HG03196 (cell line): Measurements from ENCODE around the gene KLF6.

Experiments
- ATAC-seq: cut with Tn5 transposase; IDR thresholded peaks from one replicate; pipeline ENCODE4 v1.9.1; 2021; ENCODE audit not compliant: unreplicated experiment

Gene KLF6

DNA sequence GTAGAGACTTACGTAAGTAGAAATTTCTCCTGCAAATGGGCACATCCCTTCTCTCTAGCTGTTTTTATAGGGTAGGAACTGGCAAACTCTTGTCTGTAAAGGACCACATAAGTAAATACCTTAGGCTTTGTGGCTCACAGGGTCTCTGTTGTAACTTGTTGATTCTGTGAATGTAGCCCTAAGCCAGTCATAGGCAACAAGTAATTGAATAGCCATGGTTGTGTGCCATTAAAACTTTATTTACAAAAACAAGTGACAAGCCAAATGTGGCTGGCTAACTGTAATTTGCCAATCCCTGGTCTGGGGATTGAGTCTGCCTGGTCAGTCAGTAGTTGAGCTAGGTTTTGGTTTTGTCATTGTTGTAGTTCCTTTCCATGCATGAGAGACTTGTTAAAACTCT is 5.3 kb upstream of the KLF6 start:
- no peak for ATAC-seq

DNA sequence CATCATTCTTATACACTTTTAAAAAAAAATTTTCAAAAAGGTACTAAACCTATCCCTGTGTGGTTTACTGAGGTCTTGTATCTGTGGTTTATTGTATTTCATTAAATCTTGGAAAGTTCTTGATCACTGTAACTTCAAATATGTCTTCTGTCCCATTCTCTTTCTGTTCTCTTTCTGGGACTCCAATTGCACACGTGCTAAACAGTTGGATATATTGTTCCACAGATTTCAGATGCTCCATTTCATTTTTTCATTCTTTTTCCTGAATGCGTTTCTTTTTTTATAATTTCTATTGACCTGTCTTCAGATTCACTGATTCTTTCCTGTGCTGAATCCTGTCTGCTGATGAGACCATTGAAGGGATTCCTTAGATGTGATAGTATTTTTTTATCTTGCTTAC is 4.6 kb upstream of the KLF6 start:
- ATAC-seq = no peak

DNA sequence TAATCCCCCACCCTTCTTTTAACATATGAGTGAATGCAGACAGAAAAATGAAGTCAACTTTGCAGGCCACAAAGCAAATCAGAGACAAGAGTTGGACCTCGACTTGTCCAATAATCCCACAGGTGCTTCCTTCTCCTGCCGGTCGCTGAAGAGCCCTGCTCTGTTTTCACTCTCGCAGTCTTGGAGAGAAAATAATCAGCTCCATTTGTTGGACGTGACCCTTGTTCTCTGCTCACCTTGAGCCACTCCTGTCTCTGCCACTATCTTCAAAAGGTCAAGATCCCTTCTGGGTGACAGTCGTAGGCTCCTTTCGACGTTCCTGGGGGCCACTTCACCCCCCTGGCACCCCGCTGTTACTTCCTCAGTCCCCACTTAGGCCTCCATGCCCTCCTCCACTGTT is 2.8 kb upstream of the KLF6 start:
- ATAC-seq = no peak

DNA sequence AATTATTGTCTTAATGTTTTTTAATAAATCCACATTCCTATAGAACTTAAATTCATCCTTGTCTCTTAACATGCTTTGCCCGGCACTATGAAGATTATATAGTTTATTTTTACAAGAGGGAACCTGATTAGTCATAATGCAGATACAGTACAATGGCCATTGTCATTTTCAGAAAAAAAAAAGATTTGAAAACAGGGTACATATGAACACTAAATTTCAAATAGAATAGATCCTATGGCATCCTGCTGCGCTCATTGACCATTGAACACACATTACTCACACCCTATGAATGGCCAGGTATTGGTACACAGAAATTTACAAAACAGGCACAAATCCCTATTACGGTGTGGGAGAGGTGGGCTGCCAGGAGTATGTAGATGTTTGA is 2.0 kb upstream of the KLF6 start:
- ATAC-seq = no peak

DNA sequence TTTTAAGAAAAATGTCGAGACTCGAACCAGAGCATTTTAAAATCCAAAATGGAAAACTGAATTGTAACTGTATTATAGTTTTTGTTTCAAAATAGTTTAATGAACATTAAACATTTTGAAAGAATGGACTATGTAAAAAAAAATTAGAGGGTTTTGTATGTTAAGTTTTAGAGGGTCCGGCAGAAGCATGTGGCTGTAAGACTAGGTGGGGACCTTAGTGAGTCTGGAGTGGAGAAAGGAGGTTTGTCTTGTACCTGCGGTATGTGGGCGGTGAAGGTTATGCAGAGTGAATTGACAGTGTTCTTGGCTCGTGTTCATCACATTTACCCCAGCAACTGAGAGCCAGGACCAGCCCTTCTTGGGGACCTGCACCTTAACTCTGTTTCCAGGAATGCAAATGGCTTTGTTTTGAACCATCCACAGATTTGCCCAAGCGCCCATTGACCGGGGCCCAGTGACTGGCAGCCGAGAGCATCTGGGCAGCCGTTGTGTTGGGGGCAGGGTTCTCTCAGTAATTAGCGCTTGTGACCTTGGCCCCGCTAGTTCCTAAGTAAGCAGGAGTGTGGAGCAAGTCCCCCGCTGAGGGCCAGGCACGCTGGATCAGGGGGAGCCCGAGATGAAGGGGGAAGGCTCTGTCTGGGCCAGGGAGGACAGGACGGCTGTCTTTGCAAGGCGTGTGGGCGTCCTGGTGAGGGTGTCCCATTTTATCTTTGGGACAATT is 1.4 kb upstream of the KLF6 start:
- no peak for ATAC-seq

DNA sequence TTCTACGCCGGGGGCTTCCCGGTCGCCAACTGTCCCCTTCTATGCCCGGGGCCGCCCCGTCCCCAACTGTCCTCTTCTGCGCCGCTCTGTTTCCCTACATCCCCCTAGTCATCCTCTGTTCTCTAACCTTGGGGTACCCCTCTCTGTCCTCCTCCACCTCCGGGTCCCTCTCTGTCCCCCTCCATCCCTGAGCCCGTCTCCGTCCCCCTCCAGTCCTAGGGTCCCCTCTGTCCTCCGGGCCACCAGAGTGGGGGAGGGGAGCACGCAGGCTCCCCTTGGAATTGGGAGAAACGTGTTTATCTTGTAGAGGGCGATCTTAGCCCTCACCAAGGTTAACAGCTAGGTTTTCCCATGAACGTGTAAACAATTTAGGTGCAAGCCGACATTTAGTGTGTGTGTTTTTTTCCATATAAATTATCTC is 852 bp upstream of the KLF6 start:
- ATAC-seq = no peak

DNA sequence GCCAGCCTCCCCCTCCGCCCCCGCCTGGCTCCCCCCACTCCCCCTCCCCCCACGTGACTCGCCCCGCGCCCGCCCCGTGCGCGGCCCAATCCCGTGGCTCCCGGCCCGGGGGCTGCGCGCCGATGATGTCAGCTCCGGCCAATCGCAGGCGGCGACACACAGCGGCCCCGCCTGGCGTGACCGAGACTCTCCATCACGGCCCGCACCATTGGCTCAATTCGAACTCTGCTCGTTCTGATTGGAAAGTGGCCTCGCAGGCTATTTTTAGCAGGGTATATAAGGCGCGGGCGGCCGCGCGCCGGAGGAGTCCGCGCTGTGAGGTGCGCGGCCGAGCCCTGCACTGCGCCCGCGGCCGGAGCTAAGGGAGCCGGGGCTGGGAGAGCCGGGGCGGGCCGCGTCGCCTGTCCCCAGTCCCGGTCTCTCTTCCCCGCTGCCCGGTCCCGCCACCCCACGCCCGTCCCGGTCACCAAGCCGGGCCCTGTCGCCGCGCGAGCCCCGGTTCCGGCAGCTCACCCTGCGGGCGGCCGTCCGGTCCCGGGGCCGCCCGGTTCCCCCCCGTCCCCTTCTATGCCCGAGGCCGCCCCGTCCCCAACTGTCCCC is 342 bp upstream of the KLF6 start:
- ATAC-seq = peak; percentile 68

DNA sequence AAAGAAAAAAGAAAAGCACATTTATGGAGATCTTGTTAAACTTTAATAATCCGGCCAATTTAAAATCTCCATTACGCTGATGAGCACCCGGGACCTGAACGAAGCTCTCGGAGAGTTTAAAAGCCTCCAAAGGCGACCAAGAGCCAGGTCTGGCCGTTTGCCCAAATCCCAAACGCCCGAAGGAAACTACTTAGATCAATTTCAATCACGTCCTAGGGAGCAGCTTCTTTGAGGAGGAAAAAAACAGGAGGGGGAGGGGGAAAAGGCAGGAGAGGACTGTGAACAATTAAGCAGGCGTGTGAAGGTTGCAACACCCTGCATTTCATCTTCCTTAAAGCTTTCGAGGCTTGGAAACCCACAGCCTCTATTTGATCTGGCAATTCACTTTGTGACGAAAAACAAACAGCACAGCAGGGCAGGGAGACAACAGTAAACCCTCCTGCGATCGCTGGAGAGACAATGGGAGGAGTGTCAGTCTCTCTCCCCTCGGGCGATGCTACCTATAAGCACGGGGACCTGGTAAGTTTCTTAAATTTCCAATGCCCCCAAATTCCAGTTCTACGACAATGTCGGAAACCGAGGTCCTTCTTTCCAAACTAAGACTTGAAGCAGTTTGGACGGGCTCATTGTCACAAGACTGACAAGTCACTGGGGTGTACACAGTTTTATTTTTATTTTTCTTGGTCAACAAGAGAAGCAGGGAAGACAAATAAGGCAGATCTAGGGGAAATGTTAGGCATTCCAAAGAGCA is 1.2 kb downstream of the KLF6 start:
- no peak for ATAC-seq

DNA sequence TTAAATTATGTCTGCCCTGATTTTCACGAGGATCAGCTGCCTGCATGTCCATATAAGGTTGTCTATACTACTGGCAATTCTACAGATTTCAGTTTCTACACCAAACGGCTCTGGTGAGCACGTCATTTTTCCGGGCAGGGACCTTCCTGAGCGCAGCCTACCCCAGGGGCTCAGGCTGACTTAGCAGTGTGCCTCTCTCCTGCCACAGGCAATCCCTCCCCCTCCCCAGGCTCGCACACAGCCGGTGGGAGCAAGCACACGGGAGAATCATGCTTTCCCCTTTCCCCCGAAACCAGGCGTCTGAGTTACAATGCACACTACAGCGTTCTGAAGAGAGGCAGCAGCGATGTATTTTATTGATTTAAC is 1.7 kb downstream of the KLF6 start:
- ATAC-seq = no peak

DNA sequence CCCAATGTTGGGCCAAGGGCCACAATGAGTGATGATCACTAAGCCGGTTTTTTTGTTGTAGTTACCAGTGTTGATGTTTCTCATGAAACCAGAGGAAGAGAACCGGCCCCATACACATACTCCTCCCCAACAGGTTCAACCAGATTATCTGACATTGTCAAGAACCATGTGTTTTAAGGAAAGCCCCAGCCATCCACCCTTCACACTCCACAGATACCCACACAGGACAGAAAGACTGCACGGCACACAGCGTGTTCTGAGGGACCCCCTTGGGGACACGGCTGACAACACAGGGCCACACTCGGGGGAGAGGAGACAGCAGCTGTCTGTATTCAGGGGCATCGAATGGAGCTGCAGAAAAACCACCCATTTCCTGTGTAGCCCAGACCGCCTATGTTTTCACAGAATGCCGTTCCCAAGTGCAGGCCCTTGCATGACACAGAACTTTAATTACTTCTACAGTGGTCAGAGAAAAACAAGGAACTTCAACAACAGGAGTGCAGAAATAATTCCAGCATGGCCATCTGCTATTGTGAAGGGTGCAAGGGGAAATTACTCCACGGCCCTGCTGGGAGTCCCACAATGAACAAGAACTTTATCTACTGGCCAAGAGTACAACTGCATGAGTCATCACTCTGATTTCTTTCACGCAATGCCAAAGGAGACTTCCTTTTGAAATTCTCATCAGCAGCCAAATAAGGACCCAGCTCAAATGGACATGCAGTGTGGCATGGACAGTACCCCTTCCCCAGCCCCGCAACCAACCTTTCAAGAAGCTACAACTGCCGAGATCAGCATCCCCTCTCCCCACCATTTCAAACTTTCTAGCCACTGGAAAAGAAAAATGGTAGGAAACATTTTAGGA is 2.3 kb downstream of the KLF6 start:
- peak; percentile 21 for ATAC-seq

DNA sequence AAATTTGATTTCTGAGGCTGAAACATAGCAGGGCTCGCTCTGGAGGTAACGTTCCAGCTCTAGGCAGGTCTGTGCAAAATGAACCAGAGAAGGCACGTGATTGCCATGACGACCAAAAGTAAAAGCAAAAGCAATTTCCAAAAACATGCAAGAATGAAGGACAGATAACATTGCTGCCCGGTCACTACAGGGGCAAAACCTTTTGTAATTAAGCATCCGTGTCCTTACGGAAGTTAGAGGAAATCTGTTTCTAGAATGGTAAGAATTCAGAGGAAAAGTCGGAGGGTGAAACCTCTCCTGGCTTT is 2.9 kb downstream of the KLF6 start:
- no peak for ATAC-seq

DNA sequence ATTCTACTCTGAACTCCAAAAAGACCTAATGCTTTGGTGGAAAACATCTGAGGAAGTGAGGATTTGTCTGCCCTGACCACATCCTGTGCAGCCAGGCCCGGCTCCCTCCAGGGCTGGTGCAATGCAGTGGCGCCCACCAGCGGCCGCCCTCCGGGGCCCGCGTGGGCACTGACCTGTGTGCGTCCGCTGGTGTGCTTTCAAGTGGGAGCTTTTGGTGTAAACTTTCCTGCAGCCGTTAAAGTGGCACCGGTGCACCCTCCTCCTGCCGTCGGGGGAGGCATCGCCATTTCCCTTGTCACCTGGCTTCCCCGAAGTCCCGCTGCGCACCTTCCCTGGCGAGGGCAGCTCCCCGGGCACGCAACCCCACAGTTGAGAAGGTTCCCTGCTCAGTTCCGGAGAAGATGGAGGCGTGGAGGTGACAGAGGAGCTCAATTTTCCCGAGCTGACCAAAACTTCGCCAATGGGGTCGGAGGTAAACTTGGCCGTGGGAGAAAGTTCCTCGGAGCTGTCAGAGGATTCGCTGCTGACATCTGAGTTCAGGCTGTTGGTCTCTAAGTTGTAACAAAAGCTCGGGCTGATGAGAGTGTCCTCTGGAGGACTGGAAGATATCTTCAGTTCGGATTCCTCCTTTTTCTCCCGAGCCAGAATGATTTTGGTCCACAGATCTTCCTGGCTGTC is 3.4 kb downstream of the KLF6 start:
- ATAC-seq = no peak

DNA sequence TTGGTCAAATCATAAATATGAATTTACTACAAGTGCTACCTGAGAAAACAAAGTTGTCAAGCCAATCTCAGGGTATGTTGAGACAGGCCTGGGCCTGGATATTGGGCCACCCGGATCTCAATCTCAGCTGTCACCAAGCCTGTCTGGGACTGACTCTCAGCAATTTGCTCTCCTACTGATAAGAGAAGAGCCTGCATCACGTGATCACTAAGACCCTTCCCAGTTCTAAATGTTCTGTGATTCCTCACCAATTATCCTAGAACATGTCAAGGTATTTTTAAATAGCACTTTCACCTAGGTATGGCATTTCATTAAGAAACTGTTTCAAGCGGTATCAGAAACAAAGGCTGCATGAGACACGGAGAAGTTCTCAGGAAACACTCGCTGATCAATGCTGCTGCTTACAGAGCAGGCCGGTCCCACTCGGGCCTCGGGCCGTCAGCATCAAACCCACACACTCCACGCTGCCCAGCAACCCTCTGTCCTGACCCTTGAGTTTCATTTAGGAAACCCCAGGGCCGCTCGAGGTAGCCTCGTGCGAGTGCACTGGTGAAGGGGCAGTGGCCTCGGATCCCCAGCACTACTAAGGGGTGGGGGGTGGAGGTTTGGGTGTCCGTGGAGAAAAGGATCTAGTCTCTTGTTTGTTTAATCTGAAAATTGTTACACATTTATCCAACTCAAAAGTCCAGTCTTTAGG is 4.1 kb downstream of the KLF6 start:
- ATAC-seq = no peak

DNA sequence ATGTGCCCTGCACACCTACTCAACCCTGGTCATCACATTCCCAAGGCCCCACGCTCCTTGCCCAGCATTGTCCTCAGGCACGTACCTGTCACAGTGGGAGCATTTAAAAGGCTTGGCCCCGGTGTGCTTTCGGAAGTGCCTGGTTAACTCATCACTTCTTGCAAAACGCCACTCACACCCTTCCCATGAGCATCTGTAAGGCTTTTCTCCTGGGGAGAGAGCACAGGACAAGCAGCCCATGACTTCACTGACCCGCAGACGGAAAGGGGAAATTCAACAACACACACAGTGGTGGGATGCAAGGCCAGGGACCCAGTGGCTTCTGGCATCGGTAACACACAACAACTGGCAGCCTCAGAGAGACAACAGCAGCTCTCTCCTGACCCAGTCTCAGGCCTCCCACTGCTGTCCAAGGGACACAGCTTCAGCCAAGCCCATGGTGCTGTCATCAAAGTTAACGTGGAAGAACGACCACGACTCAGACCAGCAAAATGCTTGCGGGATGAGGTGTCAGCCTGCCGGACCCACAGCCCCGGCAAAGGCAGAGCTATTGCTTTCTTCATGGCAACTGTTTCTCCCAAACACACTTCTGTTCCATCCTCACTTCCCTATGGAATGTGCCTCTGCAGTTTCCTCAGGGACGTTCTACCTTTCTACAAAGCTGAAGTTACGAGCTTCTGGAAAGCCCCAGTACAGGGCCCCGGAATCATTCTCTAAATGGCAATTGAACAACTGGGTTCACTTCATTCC is 4.8 kb downstream of the KLF6 start:
- ATAC-seq = no peak

DNA sequence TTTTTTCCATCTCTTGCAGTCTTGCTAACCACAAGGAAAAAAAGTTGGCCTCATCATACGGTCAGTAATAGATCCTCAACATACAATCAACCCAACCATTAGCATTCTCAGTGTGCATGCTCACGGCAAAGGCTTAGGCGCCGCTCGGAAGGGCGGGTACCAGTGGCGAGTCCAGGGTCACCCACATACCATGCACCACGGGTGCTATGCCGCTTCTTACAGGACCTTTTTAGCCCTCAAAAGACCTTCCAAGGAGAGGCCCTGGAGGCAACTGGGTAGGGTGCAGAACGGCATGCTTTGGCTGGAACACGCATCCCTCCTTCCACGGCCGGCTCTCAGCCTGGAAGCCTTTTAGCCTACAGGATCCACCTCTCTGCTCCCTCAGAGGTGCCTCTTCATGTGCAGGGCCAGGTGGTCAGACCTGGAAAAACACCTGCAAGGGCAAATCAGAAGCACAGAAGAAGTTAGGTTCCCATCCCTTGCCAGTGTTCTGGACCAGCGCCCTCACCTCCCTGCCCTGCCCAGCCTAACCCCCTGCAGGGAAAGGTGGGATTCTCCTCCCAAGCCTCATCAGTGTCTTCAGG is 5.8 kb downstream of the KLF6 start:
- no peak for ATAC-seq

DNA sequence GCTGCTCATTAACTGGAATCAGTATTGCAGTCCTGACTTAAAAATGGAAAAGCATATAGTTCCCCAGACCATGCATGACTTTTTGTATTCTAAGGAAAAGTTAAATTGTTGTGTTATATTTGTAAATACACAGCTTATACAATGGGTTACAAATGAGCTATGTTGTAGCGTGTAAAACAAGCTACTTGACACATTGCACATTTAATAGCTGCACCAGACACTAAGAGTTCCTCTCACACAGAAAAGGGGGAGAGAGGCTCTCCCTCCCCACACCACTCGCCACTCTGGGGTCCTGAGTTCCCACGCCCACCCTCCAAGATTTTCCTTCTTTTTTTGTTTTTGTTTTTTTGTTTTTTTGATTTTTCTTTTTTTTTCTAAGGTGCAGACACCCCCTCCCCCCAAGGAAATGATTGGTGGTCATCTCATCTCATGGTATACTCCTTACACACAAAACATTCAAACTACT is 6.3 kb downstream of the KLF6 start:
- no peak for ATAC-seq

DNA sequence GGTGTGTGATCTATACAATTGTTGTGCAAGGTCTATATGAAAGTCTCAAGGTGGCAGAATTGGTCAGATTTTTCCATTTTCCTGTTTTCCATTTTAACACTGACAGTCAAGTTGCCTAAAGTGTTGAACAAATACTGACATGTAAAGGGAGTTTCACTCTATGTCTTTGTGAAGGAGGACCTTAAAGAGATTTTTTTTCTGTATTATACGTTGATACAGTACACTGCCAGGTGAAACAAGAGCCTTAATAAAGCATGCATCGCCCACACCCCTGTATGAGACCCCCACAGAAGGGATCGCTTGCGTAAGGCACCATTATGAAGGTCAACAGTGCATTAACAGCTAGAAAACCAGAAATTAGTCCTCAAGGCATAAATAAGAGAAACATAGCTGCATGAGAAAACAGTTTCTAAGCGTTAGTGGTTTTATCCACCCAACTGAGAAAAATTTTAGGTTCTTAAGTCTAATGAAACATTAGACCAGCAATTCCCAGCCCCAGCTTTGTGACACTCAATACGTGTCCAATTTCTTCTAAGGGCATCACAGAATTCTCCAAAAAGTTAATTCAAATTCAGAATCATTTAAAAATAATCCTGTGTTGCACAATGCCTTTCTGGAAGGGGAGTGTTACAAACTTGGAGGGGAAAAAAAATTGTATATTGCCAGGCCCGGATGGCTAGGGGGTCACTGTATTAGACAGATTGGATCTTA is 6.9 kb downstream of the KLF6 start:
- ATAC-seq = no peak

DNA sequence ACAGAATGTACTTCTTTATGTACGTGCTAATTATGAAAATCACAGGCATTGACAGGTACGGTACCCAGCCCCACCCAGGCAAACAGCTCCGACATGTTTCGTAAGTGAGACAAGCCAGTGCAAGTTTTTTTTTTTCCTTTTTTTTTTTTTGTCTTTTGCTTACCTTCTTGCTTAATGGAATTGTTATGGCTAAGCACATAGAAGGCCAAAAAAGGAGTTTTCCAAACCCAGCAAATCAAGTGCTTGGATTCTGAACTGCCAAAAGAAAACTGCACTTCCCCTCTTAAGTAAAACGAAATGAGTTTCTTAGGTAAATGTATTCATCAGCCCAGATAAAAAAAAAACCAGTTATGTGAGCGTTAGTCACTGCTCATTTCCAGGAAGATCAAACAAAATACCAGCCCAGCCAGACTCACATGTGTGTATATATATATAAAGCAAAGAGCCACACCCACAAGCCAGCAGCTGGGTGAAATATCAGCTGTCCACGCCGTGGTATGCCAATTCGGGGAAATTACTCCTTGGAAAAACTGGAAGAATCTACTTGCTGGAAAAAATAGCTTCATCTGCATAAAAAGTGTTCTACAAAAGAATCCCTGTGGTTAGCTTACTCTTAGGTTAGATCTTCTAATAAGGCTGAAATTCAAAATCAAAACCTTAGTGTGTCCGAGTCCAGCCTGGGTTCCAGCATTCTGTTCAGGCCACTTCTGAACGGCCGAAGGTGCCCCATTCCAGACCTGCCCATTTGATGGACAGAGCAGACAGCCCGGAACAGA is 8.0 kb downstream of the KLF6 start:
- no peak for ATAC-seq
